ENCODE data around the gene LCMT2.

GRCh38 chr15:43314171-43314570, 16.2 kb downstream of the LCMT2 start:
- TF ChIP-seq, protein P1, sequence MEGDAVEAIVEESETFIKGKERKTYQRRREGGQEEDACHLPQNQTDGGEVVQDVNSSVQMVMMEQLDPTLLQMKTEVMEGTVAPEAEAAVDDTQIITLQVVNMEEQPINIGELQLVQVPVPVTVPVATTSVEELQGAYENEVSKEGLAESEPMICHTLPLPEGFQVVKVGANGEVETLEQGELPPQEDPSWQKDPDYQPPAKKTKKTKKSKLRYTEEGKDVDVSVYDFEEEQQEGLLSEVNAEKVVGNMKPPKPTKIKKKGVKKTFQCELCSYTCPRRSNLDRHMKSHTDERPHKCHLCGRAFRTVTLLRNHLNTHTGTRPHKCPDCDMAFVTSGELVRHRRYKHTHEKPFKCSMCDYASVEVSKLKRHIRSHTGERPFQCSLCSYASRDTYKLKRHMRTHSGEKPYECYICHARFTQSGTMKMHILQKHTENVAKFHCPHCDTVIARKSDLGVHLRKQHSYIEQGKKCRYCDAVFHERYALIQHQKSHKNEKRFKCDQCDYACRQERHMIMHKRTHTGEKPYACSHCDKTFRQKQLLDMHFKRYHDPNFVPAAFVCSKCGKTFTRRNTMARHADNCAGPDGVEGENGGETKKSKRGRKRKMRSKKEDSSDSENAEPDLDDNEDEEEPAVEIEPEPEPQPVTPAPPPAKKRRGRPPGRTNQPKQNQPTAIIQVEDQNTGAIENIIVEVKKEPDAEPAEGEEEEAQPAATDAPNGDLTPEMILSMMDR (IDR thresholded peaks at IDR 0.05) = no peak
- TF ChIP-seq TCF7L2 (IDR thresholded peaks at IDR 0.05; ENCODE audit: low read depth, low read length) = no peak
- TF ChIP-seq REST (IDR thresholded peaks at IDR 0.05; ENCODE audit: insufficient read depth in 1 of 2, low read depth in 2 of 2, low read length in 1 of 2) = no peak

Measured in Panc1 (cell line).